B cell (primary cell): ENCODE data around the gene TMEM150C. TPM values are rescaled to one million over a fixed set of nuclear protein-coding genes. Genes with fewer than 3 reads are reported as not detected.

Experiments used
- ATAC-seq: fragments of 200-7000 bp; cut with Tn5 transposase; one replicate; pipeline ENCODE4 v1.10.0; 2021; ENCODE audit warnings: low read depth, mild to moderate bottlenecking, moderate number of reproducible peaks, moderate library complexity
- CTCF ChIA-PET: fragments of 350-600 bp; sonication (Branson Sonifier 250); formaldehyde crosslinking; loops from one replicate; lab custom pipeline; 2021; ENCODE audit warnings: antibody characterized with exemption, inconsistent platforms; lab: Charles Lee
- POLR2A ChIA-PET: fragments of 350-600 bp; sonication (Branson Sonifier 250); formaldehyde crosslinking; loops from one replicate; lab custom pipeline; 2021; ENCODE audit warnings: antibody characterized with exemption; lab: Charles Lee
- DNase-seq: peaks from one replicate; pipeline ENCODE4 v3.0.0; 2013
- H2AFZ ChIP-seq: 2 replicates; pipeline ENCODE4 v1.6.1; 2012; ENCODE audit warnings: mild to moderate bottlenecking, low read depth, low read length; ENCODE audit not compliant: insufficient read depth, poor library complexity, severe bottlenecking
- H3K27ac ChIP-seq, 2 donors: 1 replicate in 1 of 2; 2 replicates in 1 of 2; pipeline ENCODE4 v1.5.1; 2012 to 2013; ENCODE audit warnings: low read length in 2 of 2, mild to moderate bottlenecking in 2 of 2, moderate library complexity in 1 of 2
- H3K27me3 ChIP-seq, 4 experiments: fragments of 200-600 bp in 1 of 4; sonication (generic) in 1 of 4; replicated peaks in 1 of 4; 1 replicate in 2 of 4; 2 replicates in 2 of 4; pipeline versions ENCODE4 v1.6.1 to v1.7.0; 2013 to 2016; ENCODE audit warnings: low read length in 3 of 4, mild to moderate bottlenecking in 2 of 4, mixed read lengths in 1 of 4, moderate library complexity in 1 of 4; ENCODE audit not compliant: insufficient read depth in 4 of 4, control insufficient read depth in 3 of 4; ENCODE audit errors: control extremely low read depth in 1 of 4
- H3K36me3 ChIP-seq, 2 experiments: replicated peaks in 1 of 2; 1 replicate in 1 of 2; 2 replicates in 1 of 2; pipeline versions ENCODE4 v1.6.1 to v1.7.1; 2013; ENCODE audit warnings: low read length in 1 of 2; ENCODE audit not compliant: insufficient read depth in 2 of 2, control insufficient read depth in 1 of 2; ENCODE audit errors: control extremely low read depth in 1 of 2, extremely low read depth in 1 of 2
- H3K4me1 ChIP-seq, 2 donors: fragments of 200-600 bp in 1 of 2; sonication (generic) in 1 of 2; 1 replicate in 1 of 2; 2 replicates in 1 of 2; pipeline versions ENCODE4 v1.5.1 to v1.6.1; 2013 to 2017; ENCODE audit warnings: low read length in 2 of 2; ENCODE audit not compliant: control insufficient read depth in 2 of 2, insufficient read depth in 2 of 2
- H3K4me2 ChIP-seq: replicated peaks from 2 replicates; pipeline ENCODE3; 2012; ENCODE audit warnings: mild to moderate bottlenecking, low read depth, low read length; ENCODE audit not compliant: poor library complexity, severe bottlenecking
- H3K4me3 ChIP-seq, 5 experiments: fragments of 200-600 bp in 1 of 5; sonication (generic) in 1 of 5; 1 replicate in 3 of 5; 2 replicates in 2 of 5; pipeline versions ENCODE4 v1.5.1 to v1.7.0; 2011 to 2016; ENCODE audit warnings: low read length in 4 of 5, mild to moderate bottlenecking in 4 of 5, low read depth in 2 of 5, control low read depth in 1 of 5, moderate library complexity in 1 of 5; ENCODE audit not compliant: insufficient read depth in 1 of 5; ENCODE audit errors: control extremely low read depth in 1 of 5, extremely low read depth in 1 of 5
- H3K79me2 ChIP-seq: fragments of 200-600 bp; sonication (generic); one replicate; pipeline ENCODE4 v1.6.0; 2016; ENCODE audit warnings: low read length; ENCODE audit not compliant: control insufficient read depth, insufficient read depth
- H3K9ac ChIP-seq: fragments of 200-600 bp; sonication (generic); 2 replicates; pipeline ENCODE4 v1.6.1; 2017; ENCODE audit warnings: mild to moderate bottlenecking, low read length, moderate library complexity
- H3K9me3 ChIP-seq, 3 donors: one replicate each; pipeline versions ENCODE4 v1.6.1 to v1.7.1; 2013; ENCODE audit warnings: low read length in 2 of 3; ENCODE audit not compliant: control insufficient read depth in 2 of 3, insufficient read depth in 1 of 3; ENCODE audit errors: control extremely low read depth in 1 of 3
- H4K20me1 ChIP-seq: 2 replicates; pipeline ENCODE4 v1.6.0; 2012; ENCODE audit warnings: mild to moderate bottlenecking, low read length; ENCODE audit not compliant: insufficient read depth, control insufficient read depth, poor library complexity, severe bottlenecking
- H3K27ac Mint-ChIP-seq: one replicate; pipeline ENCODE4 v1.8.0; 2021; ENCODE audit warnings: mixed read lengths
- H3K27me3 Mint-ChIP-seq: one replicate; pipeline ENCODE4 v1.8.0; 2021; ENCODE audit warnings: mixed read lengths
- H3K4me1 Mint-ChIP-seq: one replicate; pipeline ENCODE4 v1.8.0; 2021; ENCODE audit warnings: mixed read lengths
- H3K4me3 Mint-ChIP-seq: one replicate; pipeline ENCODE4 v1.8.0; 2021; ENCODE audit warnings: mixed read lengths
- H3K9me3 Mint-ChIP-seq: one replicate; pipeline ENCODE4 v1.8.0; 2022; ENCODE audit warnings: mixed read lengths; ENCODE audit not compliant: insufficient read depth
- EZH2 ChIP-seq: IDR thresholded peaks from 2 replicates; pipeline ENCODE4 v1.6.1; 2012; ENCODE audit warnings: borderline replicate concordance, low read depth, mild to moderate bottlenecking, moderate library complexity, low read length; ENCODE audit not compliant: insufficient read depth, poor library complexity, severe bottlenecking
- WGBS: methylation state at CpG from one replicate; pipeline ENCODE4 v1.1.5; 2013; ENCODE audit warnings: missing lambda C conversion rate; ENCODE audit not compliant: insufficient coverage; 5-methylcytosine and 5-hydroxymethylcytosine counted together
- intact Hi-C: fragments of 100-400 bp; cut with micrococcal nuclease; formaldehyde crosslinking; loops from one replicate; pipeline ENCODE4 v1.10.0; 2022
- polyA plus RNA-seq: library from polyadenylated mRNA; depleted of rRNA; stranded (reverse); fragments of >200 nt; gene quantifications from 2 replicates; pipeline ENCODE4 v1.2.3, GENCODE V29; 2012
- total RNA-seq, 2 donors: library from RNA; stranded (reverse); fragments of 120-200 nt in 1 of 2; gene quantifications; 1 replicate in 1 of 2; 2 replicates in 1 of 2; pipeline versions ENCODE4 v1.2.3 to v1.2.4, GENCODE V29; 2013 to 2022
- TF ChIP-seq, protein P1 (sequence below): fragments of 200-600 bp; IDR thresholded peaks from one replicate; pipeline ENCODE4 v1.8.0; 2022; ENCODE audit warnings: antibody characterized with exemption, mild to moderate bottlenecking

Gene TMEM150C
- total and polyA plus RNA-seq, 2 donors (not counting 1 experiment from before 2014, with no cell fraction given), result 0.04 TPM; not detected in 1

DNA sequence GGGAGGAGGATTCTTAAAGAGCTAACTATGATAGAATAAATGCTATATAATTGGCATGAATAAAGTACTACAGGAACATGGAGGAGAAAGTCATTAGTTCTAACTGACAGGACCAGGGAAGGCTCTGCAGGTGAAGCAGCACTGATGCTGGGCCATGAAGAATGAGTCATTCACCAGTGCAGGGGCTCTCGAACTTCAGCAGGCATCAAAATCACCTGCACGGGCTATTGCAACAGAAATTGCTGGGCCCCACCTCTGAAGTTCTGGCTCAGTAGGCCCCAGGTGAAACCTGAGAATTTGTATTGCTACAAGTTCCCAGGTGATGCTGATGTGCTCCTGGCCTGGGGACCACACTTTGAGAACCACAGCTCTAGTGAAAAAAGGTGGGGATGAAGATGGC is 33.7 kb downstream of the TMEM150C start:
- Mint-ChIP-seq H3K27ac (no peak overlapping the region), H3K4me3 (no peak overlapping the region), H3K4me1 (no peaks in the 10 kb centered on the region), H3K9me3 (no peaks in the 10 kb centered on the region), H3K27me3 (peaks cover 4% of the 10 kb centered on the region)
- Histone ChIP-seq H3K4me3 (no peak overlapping the region), H2AFZ (no peak overlapping the region), H4K20me1 (no peaks in the 10 kb centered on the region), H3K27me3 (peaks cover 0 to 3% (median 0%) of the 10 kb centered on the region in 4 experiments), H3K4me2 (no peak overlapping the region), H3K4me1 (no peaks in the 10 kb centered on the region), H3K9me3 (no peaks in the 10 kb centered on the region), H3K9ac (no peak overlapping the region), H3K27ac (no peak overlapping the region), H3K36me3 (no peaks in the 10 kb centered on the region), H3K79me2 (no peaks in the 10 kb centered on the region)
- WGBS, result 87% methylated on average over 2 of the region's 2 CpGs
- DNase-seq (no peak), ATAC-seq (no peak)
- intact Hi-C loops, result no loop called here
- no peak for TF ChIP-seq EZH2
- TF ChIP-seq, protein P1, sequence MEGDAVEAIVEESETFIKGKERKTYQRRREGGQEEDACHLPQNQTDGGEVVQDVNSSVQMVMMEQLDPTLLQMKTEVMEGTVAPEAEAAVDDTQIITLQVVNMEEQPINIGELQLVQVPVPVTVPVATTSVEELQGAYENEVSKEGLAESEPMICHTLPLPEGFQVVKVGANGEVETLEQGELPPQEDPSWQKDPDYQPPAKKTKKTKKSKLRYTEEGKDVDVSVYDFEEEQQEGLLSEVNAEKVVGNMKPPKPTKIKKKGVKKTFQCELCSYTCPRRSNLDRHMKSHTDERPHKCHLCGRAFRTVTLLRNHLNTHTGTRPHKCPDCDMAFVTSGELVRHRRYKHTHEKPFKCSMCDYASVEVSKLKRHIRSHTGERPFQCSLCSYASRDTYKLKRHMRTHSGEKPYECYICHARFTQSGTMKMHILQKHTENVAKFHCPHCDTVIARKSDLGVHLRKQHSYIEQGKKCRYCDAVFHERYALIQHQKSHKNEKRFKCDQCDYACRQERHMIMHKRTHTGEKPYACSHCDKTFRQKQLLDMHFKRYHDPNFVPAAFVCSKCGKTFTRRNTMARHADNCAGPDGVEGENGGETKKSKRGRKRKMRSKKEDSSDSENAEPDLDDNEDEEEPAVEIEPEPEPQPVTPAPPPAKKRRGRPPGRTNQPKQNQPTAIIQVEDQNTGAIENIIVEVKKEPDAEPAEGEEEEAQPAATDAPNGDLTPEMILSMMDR, result no peak
- CTCF ChIA-PET, result no interaction called here
- POLR2A ChIA-PET, result no interaction called here

DNA sequence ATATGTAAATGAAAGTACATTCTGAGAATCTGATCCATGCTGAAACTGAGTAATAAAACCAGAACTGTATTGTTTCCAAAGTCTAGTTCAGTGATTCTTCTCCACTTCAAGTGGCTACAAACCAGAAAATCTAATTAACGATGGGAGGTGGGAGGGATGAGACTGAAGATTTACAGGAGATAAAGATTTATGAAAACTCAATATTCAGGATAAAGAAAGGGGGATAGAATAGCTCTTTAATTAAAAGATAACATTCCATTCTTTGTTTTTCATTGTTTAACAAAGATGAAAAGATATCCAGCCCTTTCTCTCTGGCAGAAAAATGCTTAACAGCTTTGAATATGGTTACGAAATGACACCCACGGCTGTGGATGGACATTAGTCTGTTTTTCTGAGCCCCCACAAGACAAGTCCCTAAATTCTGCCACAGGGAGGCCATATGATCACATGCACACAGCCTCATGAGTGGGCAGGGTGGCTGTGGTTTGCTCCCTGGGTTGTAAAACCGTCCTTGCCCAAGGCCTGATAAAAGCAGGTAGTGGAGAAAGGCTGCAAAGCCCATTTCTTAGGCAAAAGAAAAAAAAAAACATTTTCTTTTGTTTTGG is 36.4 kb downstream of the TMEM150C start:
- ATAC-seq, result no peak
- intact Hi-C loops, result no loop called here

More for the DNA sequence above, 36.4 kb downstream of the TMEM150C start:
- Histone ChIP-seq H3K79me2 (no peaks in the 10 kb centered on the region), H3K4me3 (no peak overlapping the region), H3K9ac (no peak overlapping the region), H2AFZ (no peak overlapping the region), H3K27ac (no peak overlapping the region), H3K9me3 (no peaks in the 10 kb centered on the region), H4K20me1 (no peaks in the 10 kb centered on the region), H3K36me3 (no peaks in the 10 kb centered on the region), H3K4me2 (no peak overlapping the region), H3K4me1 (no peaks in the 10 kb centered on the region), H3K27me3 (peaks cover 0 to 3% (median 0%) of the 10 kb centered on the region in 4 experiments)
- Mint-ChIP-seq H3K4me1 (no peaks in the 10 kb centered on the region), H3K4me3 (no peak overlapping the region), H3K9me3 (no peaks in the 10 kb centered on the region), H3K27me3 (peaks cover 18% of the 10 kb centered on the region), H3K27ac (no peak overlapping the region)
- 93% methylated on average over 2 of the region's 4 CpGs for WGBS
- ChIA-PET CTCF (no interaction called here), POLR2A (no interaction called here)
- DNase-seq, result no peak
- TF ChIP-seq EZH2, result no peak
- TF ChIP-seq, protein P1, result no peak
